KMS-11 (cell line): ENCODE results near the gene SLC41A3.

Experiments
- H2AFZ ChIP-seq: fragments of 200-600 bp; sonication (generic); 2 replicates; pipeline ENCODE4 v1.6.1; 2016; ENCODE audit warnings: antibody characterized with exemption, mixed run types, low read depth
- H3K27ac ChIP-seq: fragments of 200-600 bp; sonication (generic); 2 replicates; pipeline ENCODE4 v1.6.1; 2016; ENCODE audit warnings: mild to moderate bottlenecking, mixed run types
- H3K27me3 ChIP-seq: fragments of 200-600 bp; sonication (generic); 2 replicates; pipeline ENCODE4 v1.6.1; 2017; ENCODE audit warnings: mild to moderate bottlenecking, low read depth, mixed run types, moderate library complexity; ENCODE audit not compliant: insufficient read depth
- H3K36me3 ChIP-seq: fragments of 200-600 bp; sonication (generic); 2 replicates; pipeline ENCODE4 v1.6.1; 2017; ENCODE audit warnings: mild to moderate bottlenecking, mixed run types; ENCODE audit not compliant: insufficient read depth
- H3K4me1 ChIP-seq: fragments of 200-600 bp; sonication (generic); 2 replicates; pipeline ENCODE4 v1.6.1; 2016; ENCODE audit warnings: mild to moderate bottlenecking, low read depth, mixed run types; ENCODE audit not compliant: poor library complexity, severe bottlenecking
- H3K4me2 ChIP-seq: fragments of 200-600 bp; sonication (generic); 2 replicates; pipeline ENCODE4 v1.7.0; 2016; ENCODE audit warnings: mild to moderate bottlenecking, mixed run types
- H3K4me3 ChIP-seq: fragments of 200-600 bp; sonication (generic); IDR thresholded peaks from 2 replicates; pipeline ENCODE4 v1.6.1; 2017; ENCODE audit warnings: low read depth, low read length, mixed read lengths; ENCODE audit not compliant: insufficient read depth
- H3K79me2 ChIP-seq: fragments of 200-600 bp; sonication (generic); 2 replicates; pipeline ENCODE4 v1.6.1; 2016; ENCODE audit warnings: low read depth, mixed run types; ENCODE audit not compliant: insufficient read depth
- H3K9ac ChIP-seq: fragments of 200-600 bp; sonication (generic); 2 replicates; pipeline ENCODE4 v1.6.1; 2016; ENCODE audit warnings: mild to moderate bottlenecking, mixed run types
- H4K20me1 ChIP-seq: fragments of 200-600 bp; sonication (generic); 2 replicates; pipeline ENCODE4 v1.6.1; 2016; ENCODE audit warnings: mild to moderate bottlenecking, mixed run types; ENCODE audit not compliant: insufficient read depth
- CTCF ChIP-seq: fragments of 200-600 bp; sonication (generic); conservative IDR thresholded peaks from 2 replicates; pipeline ENCODE4 v1.6.1; 2017; ENCODE audit warnings: low read depth, mild to moderate bottlenecking, antibody characterized with exemption, low read length, moderate library complexity, mixed read lengths

SLC41A3 gene

GRCh38 chr3:126114443-126115386, 30.8 kb upstream of the SLC41A3 start:
- Histone ChIP-seq H2AFZ (no peak overlapping the region), H4K20me1 (no peaks in the 10 kb centered on the region), H3K4me3 (no peak overlapping the region), H3K4me2 (no peak overlapping the region), H3K27ac (no peak overlapping the region), H3K9ac (no peak overlapping the region), H3K79me2 (no peaks in the 10 kb centered on the region), H3K27me3 (no peaks in the 10 kb centered on the region), H3K36me3 (no peaks in the 10 kb centered on the region), H3K4me1 (no peaks in the 10 kb centered on the region)
- TF ChIP-seq CTCF = no peak

GRCh38 chr3:126113733-126114442, 30.0 kb upstream of the SLC41A3 start:
- Histone ChIP-seq H3K9ac (no peak overlapping the region), H3K4me1 (no peaks in the 10 kb centered on the region), H4K20me1 (no peaks in the 10 kb centered on the region), H3K27ac (no peak overlapping the region), H3K36me3 (no peaks in the 10 kb centered on the region), H3K4me3 (no peak overlapping the region), H3K4me2 (no peak overlapping the region), H3K27me3 (no peaks in the 10 kb centered on the region), H2AFZ (no peak overlapping the region), H3K79me2 (no peaks in the 10 kb centered on the region)
- TF ChIP-seq CTCF = peak; percentile 32

- no peak overlapping the region for H3K4me3 ChIP-seq
- H3K27ac ChIP-seq = no peak overlapping the region
- no peak overlapping the region for H3K4me2 ChIP-seq
- no peaks in the 10 kb centered on the region for H3K4me1 ChIP-seq
- H3K36me3 ChIP-seq = no peaks in the 10 kb centered on the region
- H2AFZ ChIP-seq = no peak overlapping the region
- TF ChIP-seq CTCF = no peak
- H4K20me1 ChIP-seq = no peaks in the 10 kb centered on the region
- no peaks in the 10 kb centered on the region for H3K79me2 ChIP-seq
- no peaks in the 10 kb centered on the region for H3K27me3 ChIP-seq
- H3K9ac ChIP-seq = no peak overlapping the region
Measured at GRCh38 chr3:126113238-126113555, 29.3 kb upstream of the SLC41A3 start.

- H4K20me1 ChIP-seq = no peaks in the 10 kb centered on the region
- no peaks in the 10 kb centered on the region for H3K27me3 ChIP-seq
- no peaks in the 10 kb centered on the region for H3K79me2 ChIP-seq
- no peaks in the 10 kb centered on the region for H3K4me1 ChIP-seq
- H3K9ac ChIP-seq = no peak overlapping the region
- no peak overlapping the region for H3K27ac ChIP-seq
- no peaks in the 10 kb centered on the region for H3K36me3 ChIP-seq
- H3K4me3 ChIP-seq = no peak overlapping the region
- H2AFZ ChIP-seq = no peak overlapping the region
- no peak for TF ChIP-seq CTCF
- H3K4me2 ChIP-seq = no peak overlapping the region
Measured at GRCh38 chr3:126112531-126113237, 28.8 kb upstream of the SLC41A3 start.
